ENCODE results near the gene ZNF277. TPM values are rescaled to one million over a fixed set of nuclear protein-coding genes. Genes with fewer than 3 reads are reported as not detected.
A peak's percentile ranks its signal among the peaks of the same experiment; 100 is the strongest.

ZNF277 gene
- total RNA-seq, 1 donor from 2014 or later = 25.9 TPM

DNA sequence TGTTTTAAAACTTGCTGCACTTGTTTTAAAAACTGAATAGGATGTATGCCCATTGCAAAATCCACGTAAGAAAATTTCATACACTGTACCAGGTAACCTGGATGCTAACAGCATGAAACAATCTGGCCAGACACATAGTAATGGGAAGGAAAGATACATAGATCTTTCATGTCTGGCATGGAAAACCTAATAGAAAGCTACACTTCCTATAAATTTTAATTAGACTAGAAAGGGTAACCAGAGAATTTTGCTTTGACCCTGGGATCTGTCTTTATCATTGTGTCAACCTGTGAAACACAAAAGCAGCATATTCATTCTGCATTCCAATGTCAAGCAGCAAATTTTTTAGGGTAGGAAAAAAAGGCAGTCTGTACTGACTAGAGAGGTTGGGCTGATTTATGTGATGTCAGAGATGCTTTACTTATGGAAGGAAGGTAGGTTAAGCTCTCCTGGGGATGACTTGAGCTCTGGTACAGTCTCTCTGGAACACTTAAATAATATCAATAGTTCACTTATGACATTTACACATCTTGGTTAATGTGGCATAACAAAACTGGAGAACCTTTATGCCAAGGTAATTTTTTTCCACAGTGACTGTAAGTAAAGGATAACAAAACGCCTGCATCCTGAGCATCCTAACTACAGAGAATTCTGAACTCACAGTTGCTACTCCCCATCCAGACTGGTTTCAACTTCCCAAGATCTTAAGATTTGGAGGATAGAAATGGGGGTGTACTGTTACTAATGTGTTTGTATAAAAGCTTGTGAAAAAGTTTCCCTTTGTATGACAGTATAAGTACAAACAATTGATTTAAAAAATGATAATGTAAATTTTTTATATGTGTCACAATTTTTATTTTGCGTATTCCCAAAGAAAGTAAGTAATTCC, 45.0 kb upstream of the ZNF277 start:
- Mint-ChIP-seq H3K27me3 (peaks cover 9% of the 10 kb centered on the region), H3K4me1 (ENCODE audit: low read depth) (peaks cover 44% of the 10 kb centered on the region), H3K4me3 (ENCODE audit: low read depth) (no peak overlapping the region), H3K9me3 (ENCODE audit: low read depth) (no peaks in the 10 kb centered on the region), H3K27ac (no peak overlapping the region), H3K36me3 (ENCODE audit: insufficient read depth) (no peaks in the 10 kb centered on the region)
- DNase-seq (ENCODE audit: low spot score, unreplicated experiment) = no peak
- TF ChIP-seq, protein P1, sequence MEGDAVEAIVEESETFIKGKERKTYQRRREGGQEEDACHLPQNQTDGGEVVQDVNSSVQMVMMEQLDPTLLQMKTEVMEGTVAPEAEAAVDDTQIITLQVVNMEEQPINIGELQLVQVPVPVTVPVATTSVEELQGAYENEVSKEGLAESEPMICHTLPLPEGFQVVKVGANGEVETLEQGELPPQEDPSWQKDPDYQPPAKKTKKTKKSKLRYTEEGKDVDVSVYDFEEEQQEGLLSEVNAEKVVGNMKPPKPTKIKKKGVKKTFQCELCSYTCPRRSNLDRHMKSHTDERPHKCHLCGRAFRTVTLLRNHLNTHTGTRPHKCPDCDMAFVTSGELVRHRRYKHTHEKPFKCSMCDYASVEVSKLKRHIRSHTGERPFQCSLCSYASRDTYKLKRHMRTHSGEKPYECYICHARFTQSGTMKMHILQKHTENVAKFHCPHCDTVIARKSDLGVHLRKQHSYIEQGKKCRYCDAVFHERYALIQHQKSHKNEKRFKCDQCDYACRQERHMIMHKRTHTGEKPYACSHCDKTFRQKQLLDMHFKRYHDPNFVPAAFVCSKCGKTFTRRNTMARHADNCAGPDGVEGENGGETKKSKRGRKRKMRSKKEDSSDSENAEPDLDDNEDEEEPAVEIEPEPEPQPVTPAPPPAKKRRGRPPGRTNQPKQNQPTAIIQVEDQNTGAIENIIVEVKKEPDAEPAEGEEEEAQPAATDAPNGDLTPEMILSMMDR (IDR thresholded peaks at IDR 0.05; ENCODE audit: unreplicated experiment) = no peak

DNA sequence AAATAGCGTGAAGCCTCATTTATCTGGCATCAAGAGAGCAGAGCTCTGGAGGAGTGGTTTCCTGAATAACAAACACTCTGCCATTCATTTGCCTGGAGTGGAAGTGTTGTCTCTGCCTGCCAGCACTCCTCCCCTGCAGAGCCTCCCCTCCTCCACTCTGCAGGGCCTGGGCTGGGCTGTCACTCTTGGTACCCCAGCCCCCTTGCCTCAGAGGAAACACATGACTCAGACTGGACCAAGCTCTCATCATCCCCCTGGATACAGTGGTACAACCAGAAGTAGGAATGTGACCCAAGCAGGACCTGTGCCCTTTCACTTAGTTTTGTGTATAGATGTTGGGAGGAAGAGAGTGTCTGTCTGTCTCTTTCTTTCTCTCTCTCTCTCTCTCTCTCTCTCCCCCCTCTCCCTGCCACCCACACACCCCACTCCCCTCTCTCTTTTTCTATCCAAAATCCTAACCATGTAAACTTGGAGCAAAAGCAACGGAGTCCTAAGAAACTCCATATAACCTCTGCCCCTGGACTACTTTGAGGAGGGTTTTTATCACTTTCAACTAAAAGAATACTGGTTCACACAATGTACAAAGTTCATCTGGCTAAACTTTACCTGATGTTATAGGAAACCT, 44.2 kb upstream of the ZNF277 start:
- Mint-ChIP-seq H3K27me3 (peaks cover 6% of the 10 kb centered on the region), H3K27ac (peak overlapping the region; percentile 31), H3K36me3 (ENCODE audit: insufficient read depth) (no peaks in the 10 kb centered on the region), H3K4me1 (ENCODE audit: low read depth) (peaks cover 41% of the 10 kb centered on the region), H3K4me3 (ENCODE audit: low read depth) (no peak overlapping the region), H3K9me3 (ENCODE audit: low read depth) (no peaks in the 10 kb centered on the region)
- no peak for DNase-seq (ENCODE audit: low spot score, unreplicated experiment)
- TF ChIP-seq, protein P1 (IDR thresholded peaks at IDR 0.05; ENCODE audit: unreplicated experiment) = no peak

DNA sequence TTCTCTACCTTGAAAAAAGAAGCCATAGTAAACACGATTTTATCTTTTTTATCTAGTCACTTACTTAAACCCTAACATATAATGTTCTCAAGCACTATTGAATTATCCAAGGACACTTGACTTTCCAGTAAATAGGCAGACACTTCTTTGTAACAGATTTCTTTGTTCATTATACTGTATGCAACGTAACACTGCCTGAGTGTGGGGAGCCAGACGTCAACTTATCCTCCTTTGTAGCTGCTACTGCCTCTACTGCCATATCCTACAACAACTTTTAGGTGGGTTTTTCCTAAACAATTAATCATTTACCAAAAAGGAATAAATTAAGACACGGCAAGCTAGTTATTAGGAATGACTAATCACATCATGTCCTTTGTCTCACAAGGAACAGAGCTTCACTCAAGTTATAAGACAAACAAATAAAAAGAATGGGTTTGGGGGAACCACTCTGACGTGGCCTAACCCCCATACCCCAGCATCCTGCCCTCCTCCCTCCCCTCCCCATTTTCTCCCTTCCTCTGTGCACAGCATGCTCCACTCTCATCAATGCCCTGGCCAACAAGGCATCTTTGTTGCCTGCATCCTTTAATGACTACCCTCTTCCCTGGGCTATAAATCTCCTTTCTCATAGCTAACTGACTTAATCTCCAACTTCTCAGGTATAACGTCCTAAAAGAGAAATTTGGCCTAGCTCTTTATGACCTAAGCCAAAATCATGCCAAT, 43.5 kb upstream of the ZNF277 start:
- Mint-ChIP-seq H3K27me3 (peaks cover 6% of the 10 kb centered on the region), H3K9me3 (ENCODE audit: low read depth) (no peaks in the 10 kb centered on the region), H3K36me3 (ENCODE audit: insufficient read depth) (no peaks in the 10 kb centered on the region), H3K4me3 (ENCODE audit: low read depth) (no peak overlapping the region), H3K27ac (no peak overlapping the region), H3K4me1 (ENCODE audit: low read depth) (peaks cover 41% of the 10 kb centered on the region)
- TF ChIP-seq, protein P1 (IDR thresholded peaks at IDR 0.05; ENCODE audit: unreplicated experiment) = no peak
- no peak for DNase-seq (ENCODE audit: low spot score, unreplicated experiment)

DNA sequence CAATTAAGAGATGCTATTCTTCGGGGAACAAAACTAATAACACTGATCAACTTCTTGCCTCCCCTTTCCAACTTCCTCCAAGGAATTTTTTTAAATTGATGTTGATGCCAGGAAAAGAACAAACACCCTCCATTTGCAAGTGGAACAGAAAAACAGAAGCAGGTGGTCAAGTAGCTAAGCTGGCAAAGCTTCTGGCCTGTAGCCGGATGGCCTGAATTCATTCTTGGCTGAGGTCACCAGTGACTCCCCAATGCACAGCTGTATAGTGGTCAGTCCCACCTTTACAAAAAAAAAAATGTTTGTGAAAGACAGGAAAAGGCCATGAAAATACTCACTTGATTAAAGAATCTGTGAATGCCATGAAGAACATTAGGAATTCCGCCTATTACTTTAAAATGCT, 39.3 kb upstream of the ZNF277 start:
- H3K4me3 Mint-ChIP-seq (ENCODE audit: low read depth) = no peak overlapping the region
- peaks cover 6% of the 10 kb centered on the region for H3K27me3 Mint-ChIP-seq
- no peaks in the 10 kb centered on the region for H3K9me3 Mint-ChIP-seq (ENCODE audit: low read depth)
- TF ChIP-seq, protein P1 (IDR thresholded peaks at IDR 0.05; ENCODE audit: unreplicated experiment) = no peak
- DNase-seq (ENCODE audit: low spot score, unreplicated experiment) = no peak
- H3K27ac Mint-ChIP-seq = no peak overlapping the region
- peaks cover 2% of the 10 kb centered on the region for H3K36me3 Mint-ChIP-seq (ENCODE audit: insufficient read depth)
- H3K4me1 Mint-ChIP-seq (ENCODE audit: low read depth) = peaks cover 12% of the 10 kb centered on the region

DNA sequence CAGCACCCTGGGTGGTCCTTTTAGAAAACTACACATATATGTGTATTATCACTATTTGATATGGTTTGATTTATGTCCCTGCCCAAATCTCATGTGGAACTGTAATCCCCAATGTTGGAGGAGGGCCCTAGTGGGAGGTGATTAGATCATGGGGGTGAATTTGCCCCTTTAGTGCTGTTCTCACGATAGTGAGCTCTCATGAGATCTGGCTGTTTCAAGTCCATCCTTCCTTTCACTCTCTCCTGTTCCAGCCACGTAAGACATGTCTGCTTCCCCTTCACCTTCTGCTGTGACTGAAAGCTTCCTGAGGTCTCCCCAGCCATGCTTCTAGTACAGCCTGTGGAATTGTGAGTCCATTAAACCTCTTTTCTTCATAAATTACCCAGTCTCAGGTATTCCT, 37.6 kb upstream of the ZNF277 start:
- DNase-seq (ENCODE audit: low spot score, unreplicated experiment) = no peak
- Mint-ChIP-seq H3K4me1 (ENCODE audit: low read depth) (no peaks in the 10 kb centered on the region), H3K9me3 (ENCODE audit: low read depth) (no peaks in the 10 kb centered on the region), H3K4me3 (ENCODE audit: low read depth) (no peak overlapping the region), H3K27ac (no peak overlapping the region), H3K36me3 (ENCODE audit: insufficient read depth) (peaks cover 2% of the 10 kb centered on the region), H3K27me3 (peaks cover 6% of the 10 kb centered on the region)
- TF ChIP-seq, protein P1 (IDR thresholded peaks at IDR 0.05; ENCODE audit: unreplicated experiment) = no peak

Measured in progenitor cell of endocrine pancreas (in vitro differentiated cells).